Loucy (cell line): Measurements from ENCODE around the gene ATG4A.

ENCODE experiments used
- H2AFZ ChIP-seq: fragments of 200-600 bp; sonication (generic); 2 replicates; pipeline ENCODE4 v1.6.0; 2016; ENCODE audit warnings: antibody characterized with exemption, mild to moderate bottlenecking, low read length, moderate library complexity
- H3F3A ChIP-seq: fragments of 200-600 bp; 2 replicates; pipeline ENCODE4 v1.6.0; 2016; ENCODE audit warnings: antibody characterized with exemption, low read depth, mild to moderate bottlenecking
- H3K27me3 ChIP-seq: fragments of 200-600 bp; sonication (generic); 2 replicates; pipeline ENCODE4 v1.6.1; 2014; ENCODE audit warnings: low read length, mild to moderate bottlenecking; ENCODE audit not compliant: insufficient read depth, poor library complexity, severe bottlenecking
- H3K36me3 ChIP-seq: fragments of 200-600 bp; sonication (generic); 2 replicates; pipeline ENCODE4 v1.6.1; 2016; ENCODE audit warnings: low read length; ENCODE audit not compliant: insufficient read depth
- H3K4me1 ChIP-seq: fragments of 200-600 bp; sonication (generic); 2 replicates; pipeline ENCODE4 v1.5.1; 2014; ENCODE audit warnings: low read length, mild to moderate bottlenecking; ENCODE audit not compliant: insufficient read depth, poor library complexity, severe bottlenecking
- H3K4me2 ChIP-seq: fragments of 200-600 bp; sonication (generic); 2 replicates; pipeline ENCODE4 v1.6.0; 2014; ENCODE audit warnings: antibody characterized with exemption, low read length, low read depth, mild to moderate bottlenecking; ENCODE audit not compliant: poor library complexity, severe bottlenecking
- H3K4me3 ChIP-seq: fragments of 200-600 bp; sonication (generic); 2 replicates; pipeline ENCODE4 v1.5.1; 2014; ENCODE audit warnings: low read length, mild to moderate bottlenecking, mixed read lengths; ENCODE audit not compliant: poor library complexity, severe bottlenecking
- H3K79me2 ChIP-seq: fragments of 200-600 bp; sonication (generic); 2 replicates; pipeline ENCODE4 v1.6.1; 2014; ENCODE audit warnings: low read length; ENCODE audit not compliant: insufficient read depth
- H3K9ac ChIP-seq: fragments of 200-600 bp; sonication (generic); 2 replicates; pipeline ENCODE4 v1.6.0; 2014; ENCODE audit warnings: mild to moderate bottlenecking, low read depth, low read length, moderate library complexity; ENCODE audit not compliant: poor library complexity, severe bottlenecking
- H3K9me2 ChIP-seq: fragments of 200-600 bp; sonication (generic); replicated peaks from 2 replicates; pipeline ENCODE4 v1.6.1; 2016; ENCODE audit warnings: low read depth, low read length, mixed read lengths
- H3K9me3 ChIP-seq: fragments of 200-600 bp; sonication (generic); 2 replicates; pipeline ENCODE4 v1.6.1; 2014; ENCODE audit warnings: mild to moderate bottlenecking, antibody characterized with exemption, low read length, low read depth; ENCODE audit not compliant: insufficient read depth
- H4K20me1 ChIP-seq: fragments of 200-600 bp; sonication (generic); 2 replicates; pipeline ENCODE4 v1.6.0; 2014; ENCODE audit warnings: antibody characterized with exemption, low read length, mild to moderate bottlenecking; ENCODE audit not compliant: insufficient read depth, poor library complexity, severe bottlenecking
- CTCF ChIP-seq: fragments of 200-600 bp; sonication (generic); conservative IDR thresholded peaks from 2 replicates; pipeline ENCODE4 v1.5.1; 2014; ENCODE audit warnings: mild to moderate bottlenecking, antibody characterized with exemption, low read length
- EZH2phosphoT487 ChIP-seq: fragments of 200-600 bp; IDR thresholded peaks from 2 replicates; pipeline ENCODE4 v1.6.1; 2018; ENCODE audit warnings: antibody characterized with exemption, mild to moderate bottlenecking, moderate library complexity, borderline replicate concordance

ATG4A gene

GRCh38 chrX:108070891-108071290, 20.7 kb upstream of the ATG4A start:
- TF ChIP-seq EZH2phosphoT487, result no peak
- no peak for TF ChIP-seq CTCF
- Histone ChIP-seq H3K79me2 (no peaks in the 10 kb centered on the region), H4K20me1 (no peaks in the 10 kb centered on the region), H3K9me3 (no peaks in the 10 kb centered on the region), H3K36me3 (no peaks in the 10 kb centered on the region), H3K4me2 (no peak overlapping the region), H3K27me3 (no peaks in the 10 kb centered on the region), H3K4me1 (no peaks in the 10 kb centered on the region), H3K4me3 (no peak overlapping the region), H3K9ac (no peak overlapping the region), H3F3A (no peaks in the 10 kb centered on the region), H3K9me2 (no peaks in the 10 kb centered on the region), H2AFZ (no peak overlapping the region)

- no peaks in the 10 kb centered on the region for H3K9me2 ChIP-seq
- no peak for TF ChIP-seq EZH2phosphoT487
- TF ChIP-seq CTCF, result no peak
- no peaks in the 10 kb centered on the region for H3K79me2 ChIP-seq
- H3K4me1 ChIP-seq, result no peaks in the 10 kb centered on the region
- no peak overlapping the region for H3K9ac ChIP-seq
- no peaks in the 10 kb centered on the region for H4K20me1 ChIP-seq
- no peak overlapping the region for H3K4me3 ChIP-seq
- H2AFZ ChIP-seq, result no peak overlapping the region
- no peaks in the 10 kb centered on the region for H3K9me3 ChIP-seq
- H3K27me3 ChIP-seq, result no peaks in the 10 kb centered on the region
- H3K4me2 ChIP-seq, result no peak overlapping the region
- no peaks in the 10 kb centered on the region for H3F3A ChIP-seq
- H3K36me3 ChIP-seq, result no peaks in the 10 kb centered on the region
These were observed 20.0 kb upstream of the ATG4A start for GRCh38 chrX:108071578-108071977.

- TF ChIP-seq CTCF (no peak), EZH2phosphoT487 (no peak)
These were observed 18.8 kb upstream of the ATG4A start for GRCh38 chrX:108072746-108073145.

More at GRCh38 chrX:108072746-108073145, 18.8 kb upstream of the ATG4A start:
- no peak overlapping the region for H3K4me3 ChIP-seq
- H3K27me3 ChIP-seq, result no peaks in the 10 kb centered on the region
- H3K36me3 ChIP-seq, result no peaks in the 10 kb centered on the region
- H2AFZ ChIP-seq, result no peak overlapping the region
- no peaks in the 10 kb centered on the region for H3K79me2 ChIP-seq
- no peaks in the 10 kb centered on the region for H3K9me3 ChIP-seq
- no peaks in the 10 kb centered on the region for H3K9me2 ChIP-seq
- H4K20me1 ChIP-seq, result no peaks in the 10 kb centered on the region
- H3F3A ChIP-seq, result no peaks in the 10 kb centered on the region
- H3K4me2 ChIP-seq, result no peak overlapping the region
- no peak overlapping the region for H3K9ac ChIP-seq
- H3K4me1 ChIP-seq, result no peaks in the 10 kb centered on the region
